Bone marrow (tissue), 2 donors: Measurements from ENCODE around the gene MPND.
"Not testable (repeated sequence)": the region's sequence is repeated elsewhere in the genome, so short reads cannot be mapped to it uniquely, and the experiment has no call there.

ENCODE experiments used
- DNase-seq, 2 donors: peaks; one replicate each; lab custom pipeline; 2025; lab: John Stamatoyannopoulos, UW

The MPND gene

GRCh38 chr19:4347521-4347920 lies 4.2 kb downstream of the MPND start:
- no peak for DNase-seq

GRCh38 chr19:4349225-4349624 lies 5.9 kb downstream of the MPND start:
- not testable (repeated sequence) for DNase-seq

- DNase-seq, result no peak
Observed at GRCh38 chr19:4350111-4350510, 6.7 kb downstream of the MPND start.

- DNase-seq, result no peak
Observed at GRCh38 chr19:4350726-4351125, 7.4 kb downstream of the MPND start.

DNA sequence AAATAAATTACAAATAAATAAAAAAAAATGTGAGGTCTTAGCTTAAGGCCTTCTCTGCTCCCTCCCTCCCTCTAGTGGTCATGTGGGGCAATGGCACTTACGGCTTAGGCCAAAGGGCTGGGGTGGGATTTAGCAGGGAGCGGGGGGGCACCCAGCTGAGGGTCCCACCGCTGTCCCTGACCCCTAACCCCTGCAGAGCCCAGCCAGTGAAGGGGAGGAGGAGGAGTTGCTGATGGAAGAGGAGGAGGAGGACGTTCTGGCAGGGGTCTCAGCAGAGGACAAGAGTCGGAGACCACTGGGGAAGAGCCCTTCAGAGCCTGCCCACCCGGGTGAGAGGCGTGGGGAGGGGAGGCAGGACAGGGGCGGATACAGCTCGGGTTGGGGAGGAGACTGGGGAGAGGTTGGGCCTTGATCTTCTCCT lies 9.3 kb downstream of the MPND start:
- DNase-seq, result peak in 1 of 2 donors; percentile 37

GRCh38 chr19:4354282-4354681 lies 10.9 kb downstream of the MPND start:
- no peak for DNase-seq

DNA sequence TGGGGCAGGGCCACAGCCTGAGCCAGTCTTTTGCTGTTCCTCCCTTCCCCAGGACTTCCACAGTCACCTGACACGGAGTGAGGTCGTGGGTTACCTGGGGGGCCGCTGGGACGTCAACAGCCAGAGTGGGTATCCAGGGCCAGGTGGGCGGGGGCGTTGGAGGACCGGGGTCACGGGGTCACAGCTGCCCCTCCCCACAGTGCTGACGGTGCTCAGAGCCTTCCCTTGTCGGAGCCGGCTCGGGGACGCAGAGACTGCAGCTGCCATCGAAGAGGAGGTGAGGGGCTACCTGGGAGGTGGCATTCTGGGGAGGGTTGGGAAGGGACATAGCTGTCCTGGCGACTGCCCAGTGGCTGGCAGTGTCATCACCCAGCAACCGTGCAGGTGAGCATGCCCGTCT lies 11.5 kb downstream of the MPND start:
- no peak for DNase-seq

GRCh38 chr19:4357095-4357797 lies 13.9 kb downstream of the MPND start:
- no peak for DNase-seq

DNA sequence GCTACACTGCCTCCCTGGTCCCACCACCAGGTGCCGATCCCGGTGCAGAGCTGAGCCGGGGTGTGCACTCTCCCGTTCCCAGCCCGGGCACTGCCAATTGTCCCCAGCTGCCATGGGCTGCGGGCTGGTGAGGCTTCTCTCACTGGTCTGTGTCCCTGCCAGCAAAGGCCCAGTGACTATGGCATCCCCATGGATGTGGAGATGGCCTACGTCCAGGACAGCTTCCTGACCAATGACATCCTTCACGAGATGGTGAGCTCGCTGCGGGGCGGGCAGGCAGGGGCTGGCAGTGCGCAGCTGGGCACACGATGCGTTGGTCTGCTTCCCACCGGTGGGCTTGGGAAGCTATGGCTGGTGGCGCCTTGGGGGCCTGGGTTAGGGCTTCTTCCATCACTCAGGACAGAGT lies 14.6 kb downstream of the MPND start:
- no peak for DNase-seq

DNA sequence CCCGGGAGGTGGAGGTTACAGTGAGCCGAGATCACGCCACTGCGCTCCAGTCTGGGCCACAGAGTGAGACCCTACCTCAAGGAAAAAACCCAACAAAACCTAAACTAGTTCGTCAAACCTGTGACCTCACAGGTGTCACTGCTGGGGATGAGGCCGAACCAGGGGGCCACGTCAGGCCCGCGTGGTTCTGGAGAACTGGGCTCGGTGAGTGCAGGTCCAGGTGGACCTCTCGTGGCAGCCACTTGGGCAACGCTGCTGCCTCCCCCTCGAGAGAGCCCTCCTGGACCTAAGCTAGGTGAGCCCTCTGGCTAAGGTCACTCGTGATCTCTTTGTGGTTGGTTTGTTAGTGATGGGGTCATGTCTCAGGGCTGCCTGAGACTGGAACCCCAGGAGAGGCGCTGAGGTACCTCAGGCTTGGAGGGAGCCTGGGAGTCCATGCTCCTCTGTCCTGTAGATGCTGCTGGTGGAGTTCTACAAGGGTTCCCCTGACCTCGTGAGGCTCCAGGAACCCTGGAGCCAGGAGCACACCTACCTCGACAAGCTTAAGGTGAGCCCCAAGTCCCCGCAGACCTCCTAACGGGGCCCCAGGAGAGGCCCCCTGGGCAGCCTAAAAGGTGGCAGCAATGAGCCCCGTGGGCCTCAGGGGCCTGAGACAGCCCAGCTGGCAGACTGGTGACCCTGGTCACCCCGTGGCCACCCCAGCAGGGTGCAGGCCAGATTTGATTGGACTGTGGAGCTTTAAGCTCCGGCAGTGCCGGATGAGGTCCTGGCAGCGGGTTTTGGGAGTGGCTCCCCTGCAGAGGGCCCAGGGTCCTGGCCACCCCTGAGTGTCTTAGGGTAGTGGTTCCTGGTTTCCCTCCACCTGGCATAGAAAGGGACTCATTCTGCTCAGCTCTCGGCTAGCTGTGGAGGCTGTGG lies 15.6 kb downstream of the MPND start:
- DNase-seq, result no peak

DNA sequence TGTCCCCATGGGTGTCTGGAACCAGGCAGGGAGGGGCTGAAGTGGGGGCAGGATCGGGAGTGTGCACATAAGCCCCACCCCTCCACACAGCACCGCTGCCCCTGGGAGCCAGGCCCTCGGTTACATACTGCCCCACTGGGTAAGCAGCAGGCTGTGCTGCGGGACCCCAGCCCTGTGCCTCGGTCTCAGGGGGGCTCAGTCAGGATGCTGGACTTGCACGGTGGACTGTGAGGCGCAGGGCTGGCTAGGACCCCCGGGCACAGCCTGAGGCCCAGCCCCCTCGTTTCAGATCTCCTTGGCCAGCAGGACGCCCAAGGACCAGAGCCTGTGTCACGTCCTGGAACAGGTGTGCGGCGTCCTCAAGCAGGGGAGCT lies 16.3 kb downstream of the MPND start:
- no peak for DNase-seq

DNA sequence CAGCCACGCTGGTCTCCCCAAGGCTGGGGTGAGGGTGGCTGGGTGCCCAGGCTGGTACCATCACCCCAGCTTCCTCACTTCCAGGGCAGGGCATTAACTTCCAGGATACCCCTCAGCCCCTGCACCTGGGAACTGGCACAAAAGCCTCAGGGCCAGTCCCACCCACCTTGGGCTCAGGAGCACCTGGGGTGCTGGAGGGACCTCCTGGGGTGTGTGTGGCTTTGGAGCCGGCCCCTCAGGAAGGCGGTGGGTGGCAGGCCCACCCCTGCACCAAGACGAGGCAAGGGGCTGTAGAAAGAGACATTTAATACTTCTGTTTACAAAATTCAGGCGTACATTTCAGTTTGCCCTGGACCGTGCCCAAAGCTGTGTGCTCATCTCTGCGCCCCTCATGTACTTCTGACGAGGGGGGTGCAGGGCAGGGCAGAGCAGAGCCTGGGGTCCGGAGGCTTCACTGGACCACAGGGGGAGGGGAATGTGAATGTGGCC lies 16.8 kb downstream of the MPND start:
- DNase-seq, result no peak

DNA sequence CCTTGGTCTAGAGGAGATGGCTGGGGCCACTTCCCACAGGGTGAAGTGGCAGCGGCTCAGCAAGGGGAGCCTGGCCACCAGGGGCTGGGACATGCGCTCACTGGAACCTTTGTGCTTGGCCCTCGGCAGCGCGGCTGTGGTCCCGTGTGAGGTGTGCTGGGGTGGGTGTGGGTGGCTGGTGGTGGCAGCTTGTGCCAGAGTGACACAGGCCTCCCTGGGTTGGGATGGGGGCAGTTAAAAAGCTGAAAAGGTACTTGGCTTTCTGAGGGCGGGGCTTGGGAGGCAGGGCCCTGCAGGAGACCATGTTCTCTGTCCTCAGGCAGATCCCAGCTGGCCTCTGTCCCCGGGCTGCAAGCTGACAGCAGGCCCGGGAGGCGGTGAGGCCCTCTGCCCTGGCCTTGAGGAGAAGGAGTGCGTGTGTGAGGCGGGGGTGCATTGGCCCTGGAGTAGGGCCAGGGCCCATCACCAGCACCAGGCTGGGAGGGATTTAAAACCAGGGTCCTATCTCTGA lies 17.3 kb downstream of the MPND start:
- no peak for DNase-seq

DNA sequence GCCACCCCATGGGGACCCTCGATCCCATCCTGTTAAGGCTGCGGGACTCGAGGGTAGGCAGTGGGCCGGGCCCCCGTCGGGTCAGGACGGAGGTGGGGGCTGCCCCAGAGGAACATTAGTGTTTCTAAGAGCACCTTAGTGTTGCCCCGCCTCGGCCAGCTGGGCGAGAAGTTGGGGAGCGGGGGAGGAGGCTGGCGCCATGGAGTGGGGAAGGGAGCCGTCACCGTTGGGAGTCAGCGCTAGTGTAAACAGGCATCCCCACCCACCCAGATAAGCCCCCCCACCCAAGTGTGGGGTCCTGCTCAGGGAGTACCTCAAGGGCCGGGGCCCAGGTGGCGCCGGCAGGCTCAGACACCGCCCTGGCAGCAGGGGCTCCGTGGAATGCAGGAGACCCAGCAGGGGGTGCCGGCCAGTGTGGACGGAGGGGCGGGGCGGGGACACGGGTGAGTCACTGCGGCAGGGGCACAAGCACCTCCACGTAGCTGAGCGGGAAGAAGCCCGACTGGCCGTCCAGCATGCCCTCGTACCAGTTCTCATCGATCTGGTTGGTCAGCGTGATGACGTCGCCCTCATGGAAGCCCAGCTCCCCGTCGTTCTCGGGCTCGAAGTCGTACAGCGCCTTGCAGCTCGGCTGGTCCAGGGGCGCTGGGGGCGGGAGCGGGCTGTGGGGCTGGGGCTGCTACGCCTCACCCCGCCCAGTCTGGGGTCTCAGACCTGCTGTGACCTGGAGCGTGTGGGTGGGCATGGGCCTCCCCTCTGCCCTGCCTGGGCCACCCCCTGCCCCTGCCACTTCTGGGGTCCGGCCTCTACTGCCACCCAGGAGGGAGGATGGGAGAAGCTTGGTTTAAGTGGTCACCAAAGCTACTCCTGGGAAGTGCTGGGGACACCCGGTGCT lies 18.0 kb downstream of the MPND start:
- no peak for DNase-seq

DNA sequence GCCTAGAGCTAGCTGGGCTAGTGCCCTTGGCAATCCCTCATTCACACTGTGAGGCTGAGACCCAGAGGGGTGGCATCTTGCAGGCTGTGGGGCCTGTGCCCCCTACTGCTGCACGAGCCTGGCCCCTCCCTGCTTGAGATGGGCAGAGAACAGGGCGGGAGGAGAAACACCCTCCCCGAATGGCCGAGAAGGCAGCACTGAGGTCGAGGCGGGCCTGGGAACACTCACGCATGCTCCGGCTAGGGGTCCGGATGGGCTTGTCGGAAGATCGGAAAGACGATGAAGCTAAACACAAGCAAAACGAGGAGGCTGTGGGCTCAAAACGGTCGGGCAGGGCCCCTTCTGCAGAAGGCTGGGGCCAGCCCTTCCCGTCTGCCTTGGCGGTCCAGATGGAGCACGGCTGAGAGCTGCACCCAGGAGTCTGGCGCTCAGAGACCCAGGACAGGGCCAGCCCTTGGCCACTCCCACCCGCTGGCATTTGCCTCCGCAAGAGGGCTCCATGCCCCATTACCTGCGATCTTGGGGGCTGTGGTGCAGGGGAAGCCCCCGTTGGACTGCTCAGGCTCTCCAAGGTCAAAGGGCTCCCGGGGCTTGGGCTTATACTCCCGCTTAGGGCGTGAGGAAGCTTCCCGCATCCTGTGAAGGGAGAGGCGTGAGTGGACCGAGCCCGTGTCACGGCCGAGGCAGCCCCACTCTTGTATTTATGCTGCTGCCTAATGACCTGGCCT lies 18.9 kb downstream of the MPND start:
- no peak for DNase-seq

DNA sequence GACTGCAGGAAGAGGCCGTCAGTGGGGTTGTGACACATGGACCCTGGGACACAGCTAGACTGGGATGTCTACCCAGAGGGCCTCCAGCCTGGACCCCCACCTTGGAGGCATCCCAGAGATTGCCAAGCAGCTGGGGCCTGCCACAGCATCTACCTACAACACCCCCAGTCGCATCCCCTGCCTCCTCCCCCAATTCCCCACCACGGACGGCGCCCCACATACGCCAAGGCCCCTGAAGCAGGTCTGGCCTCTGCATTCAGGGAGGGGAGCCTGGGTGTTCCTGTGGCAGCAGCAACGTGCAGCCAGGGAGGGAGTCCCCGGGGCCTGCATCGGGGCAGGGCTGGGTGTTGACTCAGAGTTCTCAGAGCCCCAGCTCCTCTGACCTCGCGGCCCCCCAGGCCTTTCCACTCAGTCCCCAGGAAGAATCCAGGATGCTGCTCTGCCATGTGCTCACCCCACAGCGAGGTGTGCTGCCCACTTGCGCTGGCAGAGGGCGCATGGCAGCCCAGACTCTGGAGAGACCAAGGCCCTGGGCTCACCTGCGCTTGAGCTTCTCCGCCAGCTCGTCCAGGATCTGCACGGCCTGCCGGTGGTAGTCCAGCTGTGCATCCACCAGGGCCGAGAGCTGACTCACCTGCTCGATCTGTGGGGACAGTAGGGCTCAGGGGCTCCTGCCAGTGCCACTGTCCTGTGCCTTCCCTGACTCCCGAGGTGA lies 19.6 kb downstream of the MPND start:
- DNase-seq, result no peak

GRCh38 chr19:4363571-4364304 lies 20.4 kb downstream of the MPND start:
- DNase-seq, result no peak

GRCh38 chr19:4365341-4365740 lies 22.0 kb downstream of the MPND start:
- DNase-seq, result no peak

GRCh38 chr19:4365791-4366665 lies 22.7 kb downstream of the MPND start:
- DNase-seq, result no peak
